AG04449 (cell line): Measurements from ENCODE around the gene MAP1B.

Experiments
- CTCF ChIA-PET: fragments of 350-600 bp; formaldehyde crosslinking; extraction: SDS; loops from one replicate; lab custom pipeline; 2021; ENCODE audit warnings: antibody characterized with exemption; lab: Yijun Ruan, JAX
- POLR2A ChIA-PET: fragments of 400-600, 350-600 bp; formaldehyde crosslinking; extraction: SDS; loops from one replicate; lab custom pipeline; 2020; ENCODE audit warnings: antibody characterized with exemption, inconsistent platforms; lab: Yijun Ruan, JAX
- DNase-seq: peaks from one replicate; pipeline ENCODE4 v3.0.0-alpha.2; 2010; ENCODE audit warnings: low read depth, low spot score
- H3K4me3 ChIP-seq: 2 replicates; pipeline ENCODE4 v1.5.1; 2011; ENCODE audit warnings: low read depth, mild to moderate bottlenecking, control low read depth, low read length
- CTCF ChIP-seq: IDR thresholded peaks from one replicate; pipeline ENCODE4 v1.5.1; 2011; ENCODE audit warnings: mild to moderate bottlenecking, moderate library complexity, low read length, control low read depth, inconsistent platforms; ENCODE audit not compliant: insufficient read depth; ENCODE audit errors: missing control alignments

The MAP1B gene

DNA sequence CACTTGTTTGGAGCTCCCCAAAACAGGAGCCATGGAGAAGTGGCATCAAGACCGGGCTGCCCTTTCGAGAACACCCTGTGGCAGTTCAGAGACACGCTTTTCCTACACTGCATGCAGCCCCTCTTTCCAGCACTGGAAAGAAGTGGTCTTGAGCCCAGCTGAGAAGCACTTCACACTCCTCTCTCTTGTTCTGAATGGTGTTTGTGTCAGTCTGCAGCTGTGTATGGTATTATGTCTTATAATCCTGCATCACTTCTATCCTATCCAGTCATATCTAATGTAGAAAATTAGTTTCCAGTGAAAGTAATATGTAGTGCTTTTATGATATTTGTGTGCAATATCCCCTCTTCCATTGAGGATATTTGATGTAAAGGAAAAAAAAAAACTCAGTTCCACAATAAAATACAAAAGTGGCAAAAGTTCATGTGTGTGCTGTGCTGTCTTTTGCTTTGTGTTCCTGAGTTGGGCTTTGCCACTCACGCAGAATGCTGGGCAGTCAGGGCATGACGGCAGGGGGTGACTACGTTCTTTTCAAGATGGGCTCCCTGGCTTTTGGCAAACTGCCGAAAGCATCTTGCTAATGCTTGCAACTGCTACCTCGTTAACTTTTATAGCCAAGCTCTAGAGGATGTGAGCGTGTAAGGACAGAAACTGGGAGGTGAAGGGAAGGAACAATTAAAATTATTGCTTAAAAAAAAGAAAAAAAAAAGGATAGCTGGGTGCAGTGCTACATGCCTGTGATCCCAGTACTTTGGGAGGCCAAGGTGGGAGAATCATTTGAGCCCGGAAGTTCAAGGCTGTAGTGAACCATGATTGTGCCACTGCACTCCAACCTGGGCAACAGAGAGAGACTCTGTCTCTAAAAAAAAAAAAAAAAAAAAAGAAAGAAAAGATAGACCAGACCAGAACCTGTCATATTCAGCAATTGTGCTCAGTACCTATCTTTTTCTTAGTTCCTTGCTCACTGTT is 102.2 kb downstream of the MAP1B start:
- POLR2A ChIA-PET = no interaction called here
- no peak overlapping the region for H3K4me3 ChIP-seq
- TF ChIP-seq CTCF = no peak
- CTCF ChIA-PET = interaction anchor here (1.0 to 2.6 kb wide), 4 partner anchors 9 to 99 kb away, joined by 3 to 7 read pairs (median 4); no protein-coding TSS in a partner anchor
- no peak for DNase-seq

DNA sequence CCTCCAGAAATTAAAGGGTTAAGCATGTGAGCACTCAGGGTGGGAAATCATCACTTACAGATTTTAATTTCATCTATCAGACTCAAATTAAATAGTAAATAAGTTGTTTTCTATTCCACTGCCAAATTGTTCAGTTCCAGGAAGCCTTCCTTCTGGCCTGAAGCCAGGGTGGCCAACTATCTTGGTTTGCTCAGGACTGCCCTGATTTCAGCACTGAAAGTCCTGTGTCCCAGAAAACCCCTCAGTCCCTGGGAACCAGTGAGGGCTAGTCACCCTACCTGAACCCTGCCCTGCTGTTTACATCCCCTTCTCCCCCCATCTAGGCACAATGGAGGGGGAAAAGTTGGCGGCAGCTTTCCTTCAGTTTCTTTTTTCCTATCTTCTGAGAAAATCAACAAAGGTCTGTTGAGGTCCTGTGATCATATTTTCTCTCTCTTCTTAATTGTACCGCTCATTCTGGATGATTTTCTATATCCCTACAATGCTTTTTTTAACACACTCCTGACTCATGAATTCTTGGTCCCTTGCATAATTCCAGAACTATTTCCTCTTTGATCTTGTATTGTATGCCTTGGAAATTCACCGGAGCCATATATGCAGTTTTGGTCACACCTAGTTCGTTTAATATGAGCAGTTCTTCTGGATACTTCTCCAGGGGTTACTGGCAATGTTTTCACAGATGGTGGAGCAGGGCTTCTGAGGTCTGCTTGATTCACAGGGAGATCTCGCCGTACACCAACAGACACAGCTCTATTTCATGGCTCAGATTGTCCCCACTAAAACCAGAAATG is 103.8 kb downstream of the MAP1B start:
- DNase-seq = no peak
- no peak for TF ChIP-seq CTCF
- ChIA-PET POLR2A (no interaction called here), CTCF (no interaction called here)
- H3K4me3 ChIP-seq = 0 out of 2 replicates have a peak overlapping the region, but pooled peaks have one; percentile 6

- ChIA-PET POLR2A (no interaction called here), CTCF (no interaction called here)
- no peak for TF ChIP-seq CTCF
- no peak overlapping the region for H3K4me3 ChIP-seq
- DNase-seq = no peak
These were observed 104.9 kb downstream of the MAP1B start for GRCh38 chr5:72212171-72212570.

- no peak for DNase-seq
- TF ChIP-seq CTCF = no peak
- ChIA-PET CTCF (interaction anchor here (0.8 to 1.0 kb wide), 3 partner anchors 21 to 68 kb away, joined by 3 read pairs; no protein-coding TSS in a partner anchor), POLR2A (interaction anchor here (1.0 kb wide), 1 partner anchor 150 kb away, joined by 3 read pairs; no protein-coding TSS in a partner anchor)
- no peak overlapping the region for H3K4me3 ChIP-seq
These were observed 106.2 kb downstream of the MAP1B start for GRCh38 chr5:72213482-72213881.

DNA sequence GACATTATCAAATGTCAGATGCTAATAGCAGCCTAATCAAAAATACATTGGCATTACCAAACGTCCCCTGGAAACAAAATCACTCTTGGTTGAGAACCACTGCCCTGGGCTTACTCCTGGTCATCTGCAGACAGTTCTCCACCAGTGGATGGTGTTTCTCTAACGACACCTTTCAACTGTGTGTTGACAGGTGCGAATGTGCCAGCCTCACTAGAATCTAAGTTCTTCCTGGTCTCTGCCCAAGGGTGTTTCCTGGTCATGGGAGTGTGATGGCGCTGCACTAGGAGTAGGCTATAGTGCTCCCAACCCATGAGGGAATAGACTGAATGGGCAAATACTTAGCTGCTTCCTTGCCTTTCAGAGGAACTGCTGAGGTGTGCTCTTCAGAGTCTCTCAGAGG is 106.9 kb downstream of the MAP1B start:
- TF ChIP-seq CTCF = no peak
- POLR2A ChIA-PET = interaction anchor here (1.0 kb wide), 1 partner anchor 149 kb away, joined by 3 read pairs; no protein-coding TSS in a partner anchor
- no peak overlapping the region for H3K4me3 ChIP-seq
- no peak for DNase-seq
- CTCF ChIA-PET = interaction anchor here (0.8 to 1.0 kb wide), 2 partner anchors 20 to 67 kb away, joined by 3 read pairs; no protein-coding TSS in a partner anchor
